ENCODE measurements around the gene KIF14. TPM values are rescaled to one million over a fixed set of nuclear protein-coding genes. Genes with fewer than 3 reads are reported as not detected.

Gene KIF14
- total and polyA plus RNA-seq, 2 experiments from 2014 or later = 13.3 to 23.2 TPM

- no peak for DNase-seq (ENCODE audit: low spot score)
- Histone ChIP-seq H3K27me3 (ENCODE audit: insufficient read depth) (no peaks in the 10 kb centered on the region), H3K4me1 (ENCODE audit: insufficient read depth) (no peaks in the 10 kb centered on the region; the same call in 1 of the 2 replicates), H3K4me3 (no peak overlapping the region), H4K20me1 (replicated peaks; ENCODE audit: insufficient read depth) (no peaks in the 10 kb centered on the region), H3K9me2 (ENCODE audit: insufficient read depth) (no peaks in the 10 kb centered on the region), H3K79me2 (replicated peaks; ENCODE audit: insufficient read depth) (no peaks in the 10 kb centered on the region), H3K36me3 (ENCODE audit: insufficient read depth) (no peaks in the 10 kb centered on the region), H2AFZ (peak overlapping the region; percentile 86), H3F3A (replicated peaks; ENCODE audit: low read depth) (no peaks in the 10 kb centered on the region), H3K27ac (ENCODE audit: low read depth) (no peak overlapping the region), H3K4me2 (no peak overlapping the region)
- Mint-ChIP-seq H3K27ac (no peak overlapping the region), H3K4me3 (no peak overlapping the region), H3K27me3 (ENCODE audit: insufficient read depth, low read depth, poor library complexity) (peaks cover 4% of the 10 kb centered on the region), H3K9me3 (no peaks in the 10 kb centered on the region; the same call in 2 of the 3 replicates), H3K4me1 (peaks cover 13% of the 10 kb centered on the region), H3K36me3 (ENCODE audit: low read depth) (no peaks in the 10 kb centered on the region)
- TF ChIP-seq EZH2phosphoT487 (IDR thresholded peaks at IDR 0.05; ENCODE audit: unreplicated experiment) (no peak), CREB1 (CRISPR knock-in tag; IDR thresholded peaks at IDR 0.05; ENCODE audit: low read depth) (no peak)
- ATAC-seq = no peak
Observed at GRCh38 chr1:200628223-200628881, 7.8 kb upstream of the KIF14 start.

GRCh38 chr1:200627575-200628222 lies 7.1 kb upstream of the KIF14 start:
- Histone ChIP-seq H3K27ac (ENCODE audit: low read depth) (no peak overlapping the region), H3K36me3 (ENCODE audit: insufficient read depth) (no peaks in the 10 kb centered on the region), H3K4me3 (no peak overlapping the region), H4K20me1 (replicated peaks; ENCODE audit: insufficient read depth) (no peaks in the 10 kb centered on the region), H3K4me1 (ENCODE audit: insufficient read depth) (no peaks in the 10 kb centered on the region; the same call in 1 of the 2 replicates), H3F3A (replicated peaks; ENCODE audit: low read depth) (no peaks in the 10 kb centered on the region), H3K27me3 (ENCODE audit: insufficient read depth) (no peaks in the 10 kb centered on the region), H3K4me2 (no peak overlapping the region), H3K79me2 (replicated peaks; ENCODE audit: insufficient read depth) (no peaks in the 10 kb centered on the region), H2AFZ (peak overlapping the region; percentile 86), H3K9me2 (ENCODE audit: insufficient read depth) (no peaks in the 10 kb centered on the region)
- no peaks in the 10 kb centered on the region; the same call in 2 of the 3 replicates for H3K9me3 Mint-ChIP-seq
- H3K36me3 Mint-ChIP-seq (ENCODE audit: low read depth) = no peaks in the 10 kb centered on the region
- H3K4me3 Mint-ChIP-seq = no peak overlapping the region
- H3K4me1 Mint-ChIP-seq = peaks cover 13% of the 10 kb centered on the region
- ATAC-seq = no peak
- H3K27me3 Mint-ChIP-seq (ENCODE audit: insufficient read depth, low read depth, poor library complexity) = peaks cover 4% of the 10 kb centered on the region
- H3K27ac Mint-ChIP-seq = no peak overlapping the region
- DNase-seq (ENCODE audit: low spot score) = no peak
- TF ChIP-seq REST (IDR thresholded peaks at IDR 0.05; ENCODE audit: unreplicated experiment) (no peak), POLR2AphosphoS5 (IDR thresholded peaks at IDR 0.05; ENCODE audit: low read depth) (no peak), NANOG (IDR thresholded peaks at IDR 0.05; ENCODE audit: borderline replicate concordance) (no peak), ETS1 (IDR thresholded peaks at IDR 0.05) (no peak), CREB1 (CRISPR knock-in tag; IDR thresholded peaks at IDR 0.05; ENCODE audit: low read depth) (no peak), EZH2phosphoT487 (IDR thresholded peaks at IDR 0.05; ENCODE audit: unreplicated experiment) (no peak), EZH2 (IDR thresholded peaks at IDR 0.05; ENCODE audit: low read depth, unreplicated experiment) (no peak), STAT1 (IDR thresholded peaks at IDR 0.05; ENCODE audit: unreplicated experiment) (no peak), ZNF331 (CRISPR knock-in tag; IDR thresholded peaks at IDR 0.05; ENCODE audit: low read depth) (no peak)

Data from GM23338 (cell line).